HG03342 (cell line): ENCODE results near the gene SPPL2A.
"Not testable (repeated sequence)": the region's sequence is repeated elsewhere in the genome, so short reads cannot be mapped to it uniquely, and the experiment has no call there.

Experiments used
- ATAC-seq: cut with Tn5 transposase; IDR thresholded peaks from one replicate; pipeline ENCODE4 v1.9.1; 2021; ENCODE audit warnings: mild to moderate bottlenecking, moderate library complexity; ENCODE audit not compliant: unreplicated experiment

The SPPL2A gene, protein sequence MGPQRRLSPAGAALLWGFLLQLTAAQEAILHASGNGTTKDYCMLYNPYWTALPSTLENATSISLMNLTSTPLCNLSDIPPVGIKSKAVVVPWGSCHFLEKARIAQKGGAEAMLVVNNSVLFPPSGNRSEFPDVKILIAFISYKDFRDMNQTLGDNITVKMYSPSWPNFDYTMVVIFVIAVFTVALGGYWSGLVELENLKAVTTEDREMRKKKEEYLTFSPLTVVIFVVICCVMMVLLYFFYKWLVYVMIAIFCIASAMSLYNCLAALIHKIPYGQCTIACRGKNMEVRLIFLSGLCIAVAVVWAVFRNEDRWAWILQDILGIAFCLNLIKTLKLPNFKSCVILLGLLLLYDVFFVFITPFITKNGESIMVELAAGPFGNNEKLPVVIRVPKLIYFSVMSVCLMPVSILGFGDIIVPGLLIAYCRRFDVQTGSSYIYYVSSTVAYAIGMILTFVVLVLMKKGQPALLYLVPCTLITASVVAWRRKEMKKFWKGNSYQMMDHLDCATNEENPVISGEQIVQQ

GRCh38 chr15:50765195-50765967, at the start of gene SPPL2A:
Gene SPPL2A, minus strand, starts transcription at chr15:50765706. Its CDS starts 173 bp downstream, at chr15:50765533.
- ATAC-seq, result peak; percentile 81

- ATAC-seq, result no peak
These were observed 49.1 kb upstream of the SPPL2A start for GRCh38 chr15:50814634-50815033.

- ATAC-seq, result no peak
These were observed 48.4 kb upstream of the SPPL2A start for GRCh38 chr15:50813865-50814264.

DNA sequence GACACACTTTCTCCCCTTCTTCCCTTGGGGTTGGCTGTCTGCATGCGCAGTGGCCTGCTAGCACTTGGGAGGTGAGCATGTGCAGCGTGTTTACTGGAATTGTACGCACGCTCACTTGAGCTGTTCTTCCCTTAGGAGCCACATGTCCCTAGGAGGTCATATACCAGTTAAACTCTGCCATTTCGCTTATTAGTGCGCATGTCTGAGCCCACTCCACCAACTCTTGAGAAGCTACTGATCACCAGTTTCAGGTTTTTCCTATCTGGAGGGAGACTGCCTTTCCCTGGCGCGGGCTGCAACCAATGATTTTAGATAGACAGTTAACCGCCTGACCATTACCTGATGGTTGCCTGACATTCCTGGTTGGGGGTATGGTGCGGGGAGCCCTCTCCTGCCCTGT, 47.6 kb upstream of the SPPL2A start:
- no peak for ATAC-seq

- ATAC-seq, result not testable (repeated sequence)
These were observed 46.6 kb upstream of the SPPL2A start for GRCh38 chr15:50812181-50812506.

DNA sequence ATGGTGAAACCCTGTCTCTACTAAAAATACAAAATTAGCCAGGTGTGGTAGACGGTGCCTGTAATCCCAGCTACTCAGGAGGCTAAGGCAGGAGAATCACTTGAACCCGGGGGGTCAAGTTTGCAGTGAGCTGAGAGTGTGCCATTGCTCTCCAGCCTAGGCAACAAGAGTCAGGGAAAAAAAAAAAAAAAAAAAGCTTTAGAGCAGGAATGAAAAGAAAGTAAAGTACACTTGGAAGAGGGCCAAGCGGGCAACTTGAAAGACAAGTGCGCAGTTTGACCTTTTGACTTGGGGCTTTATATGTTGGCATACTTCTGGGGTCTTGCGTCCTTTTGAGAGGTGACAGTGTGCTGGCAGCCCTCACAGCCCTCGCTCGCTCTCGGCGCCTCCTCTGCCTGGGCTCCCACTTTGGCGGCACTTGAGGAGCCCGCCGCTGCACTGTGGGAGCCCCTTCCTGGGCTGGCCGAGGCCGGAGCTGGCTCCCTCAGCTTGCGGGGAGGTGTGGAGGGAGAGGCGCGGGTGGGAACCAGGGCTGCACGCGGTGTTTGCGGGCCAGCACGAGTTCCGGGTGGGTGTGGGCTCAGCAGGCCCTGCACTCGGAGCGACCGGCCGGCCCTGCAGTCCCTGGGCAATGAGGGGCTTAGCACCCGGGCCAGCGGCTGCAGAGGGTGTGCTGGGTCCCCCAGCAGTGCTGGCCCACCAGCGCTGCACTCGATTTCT, 46.1 kb upstream of the SPPL2A start:
- not testable (repeated sequence) for ATAC-seq

DNA sequence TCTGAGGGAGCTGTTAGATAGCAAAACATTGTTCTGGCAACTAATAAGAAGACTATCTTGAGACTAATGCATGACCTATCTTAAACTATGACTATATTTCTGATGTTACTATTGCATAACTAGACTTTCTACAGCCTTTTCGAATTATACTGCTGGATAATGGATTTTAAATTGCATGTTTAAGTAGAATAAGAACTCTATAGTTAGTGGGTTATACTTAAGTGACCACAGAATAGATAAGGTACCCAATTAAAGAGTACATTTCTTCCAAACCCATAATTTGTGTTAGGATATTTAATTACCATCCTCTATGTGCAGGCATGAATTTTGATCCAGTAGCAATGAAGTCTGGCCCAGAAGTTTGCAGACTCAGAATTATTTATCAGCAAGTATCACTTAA, 44.6 kb upstream of the SPPL2A start:
- ATAC-seq, result no peak

DNA sequence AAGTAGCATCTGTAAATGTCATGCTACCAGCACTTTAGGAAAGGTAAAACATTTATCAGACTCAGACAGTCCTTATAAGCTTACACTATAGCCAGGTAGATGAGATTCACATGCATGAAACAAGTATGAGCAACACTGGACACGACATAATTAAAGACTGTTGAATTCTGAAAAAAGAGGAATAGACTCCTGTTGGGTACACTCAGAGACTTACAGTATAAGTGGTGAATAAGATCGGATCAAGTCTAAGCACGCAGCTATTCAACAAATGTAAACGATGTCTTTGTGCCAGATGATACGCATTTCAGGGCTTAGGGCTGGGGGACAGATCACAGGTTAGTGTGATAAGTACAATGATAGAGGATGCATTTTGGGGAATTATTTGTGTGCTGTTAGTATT, 43.2 kb upstream of the SPPL2A start:
- no peak for ATAC-seq

- no peak for ATAC-seq
These were observed 38.1 kb upstream of the SPPL2A start for GRCh38 chr15:50803479-50804180.

- ATAC-seq, result no peak
These were observed 35.2 kb upstream of the SPPL2A start for GRCh38 chr15:50800715-50801114.

DNA sequence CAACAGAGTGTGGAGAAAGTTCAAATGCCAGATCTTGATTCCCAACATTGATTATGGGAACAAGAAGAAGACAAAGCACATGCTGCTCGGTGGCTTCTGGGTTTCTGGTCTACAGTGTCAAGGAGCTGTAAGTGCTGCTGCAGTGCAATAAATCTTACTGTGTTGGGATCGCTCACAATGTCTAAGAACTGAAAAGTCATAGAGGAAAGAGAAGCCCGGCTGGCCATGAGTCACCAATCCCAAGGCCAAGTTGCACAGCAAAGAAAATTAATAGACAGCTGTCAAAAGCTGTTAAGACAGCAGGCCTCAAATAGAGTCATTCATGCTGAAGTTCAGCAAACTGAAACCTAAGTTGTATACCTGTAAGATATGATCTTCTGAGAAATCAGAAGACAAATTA, 33.2 kb upstream of the SPPL2A start:
- no peak for ATAC-seq

DNA sequence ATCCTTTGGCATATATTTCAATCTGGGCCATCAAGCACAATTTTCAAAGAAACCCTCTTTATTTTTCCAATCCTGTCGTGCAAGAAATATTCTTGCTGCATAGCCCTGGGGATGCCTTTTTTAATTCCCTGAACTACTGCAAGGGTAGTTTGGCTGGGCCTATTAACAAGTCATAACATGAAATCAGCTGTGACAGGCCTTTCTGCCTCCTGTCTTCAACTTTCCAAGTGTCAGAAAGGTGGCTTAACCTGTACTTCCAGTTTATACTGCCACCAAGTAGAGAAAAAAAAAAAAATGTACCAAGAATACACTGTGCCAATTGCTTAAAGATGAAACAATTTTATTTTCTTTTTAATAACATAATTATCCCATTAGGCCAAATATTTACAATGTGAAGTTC, 32.4 kb upstream of the SPPL2A start:
- ATAC-seq, result no peak

DNA sequence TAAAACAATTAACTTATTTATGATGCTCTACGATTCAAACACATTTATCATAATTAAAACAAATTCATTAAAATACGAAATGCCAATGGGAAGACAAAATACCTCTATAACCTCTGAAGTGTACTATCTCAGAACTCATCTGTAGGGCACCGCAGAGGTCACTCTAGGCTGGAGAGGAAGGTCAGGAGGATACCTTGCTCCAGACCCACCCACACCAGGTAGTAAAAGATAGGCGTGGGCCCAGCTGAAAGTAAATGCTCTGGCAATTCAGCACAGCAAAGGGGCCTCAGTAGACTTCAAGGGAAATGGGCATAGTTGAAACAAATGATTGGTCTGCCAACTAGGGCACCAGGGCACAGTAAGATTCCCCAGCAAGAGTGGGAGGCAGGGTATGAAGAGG, 26.0 kb upstream of the SPPL2A start:
- ATAC-seq, result no peak

DNA sequence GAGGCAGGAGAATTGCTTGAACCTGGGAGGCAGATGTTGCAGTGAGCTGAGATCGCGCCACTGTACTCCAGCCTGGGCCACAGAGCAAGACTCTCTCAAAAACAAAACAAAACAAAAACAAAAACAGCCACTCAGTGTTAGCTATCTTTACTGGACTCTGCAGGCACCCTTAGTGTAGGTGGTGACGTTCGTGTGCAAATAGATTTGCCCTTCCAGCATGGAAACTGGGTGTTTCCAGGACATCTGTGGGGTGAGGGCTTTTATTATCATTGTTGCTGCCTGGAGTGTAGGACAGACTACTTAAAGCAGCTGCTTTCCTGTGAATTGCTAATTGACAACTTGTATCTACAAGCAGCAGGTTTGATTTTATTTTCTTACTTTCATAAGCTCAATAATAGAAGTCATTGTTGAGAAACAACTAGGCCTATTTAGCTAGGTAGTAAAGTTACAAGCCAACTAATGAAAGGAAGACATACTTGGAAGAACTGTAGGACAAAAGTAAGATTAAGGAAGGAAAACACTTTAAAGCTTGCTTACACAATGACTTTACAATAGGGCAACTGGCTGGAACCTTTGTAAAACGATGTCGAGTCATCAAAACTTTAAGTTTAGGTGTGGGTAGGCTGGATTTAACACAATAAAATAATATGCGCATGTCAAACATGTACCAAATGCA, 25.4 kb upstream of the SPPL2A start:
- no peak for ATAC-seq

GRCh38 chr15:50786871-50787270, 21.4 kb upstream of the SPPL2A start:
- no peak for ATAC-seq

- ATAC-seq, result no peak
These were observed 20.9 kb upstream of the SPPL2A start for GRCh38 chr15:50786438-50786837.

DNA sequence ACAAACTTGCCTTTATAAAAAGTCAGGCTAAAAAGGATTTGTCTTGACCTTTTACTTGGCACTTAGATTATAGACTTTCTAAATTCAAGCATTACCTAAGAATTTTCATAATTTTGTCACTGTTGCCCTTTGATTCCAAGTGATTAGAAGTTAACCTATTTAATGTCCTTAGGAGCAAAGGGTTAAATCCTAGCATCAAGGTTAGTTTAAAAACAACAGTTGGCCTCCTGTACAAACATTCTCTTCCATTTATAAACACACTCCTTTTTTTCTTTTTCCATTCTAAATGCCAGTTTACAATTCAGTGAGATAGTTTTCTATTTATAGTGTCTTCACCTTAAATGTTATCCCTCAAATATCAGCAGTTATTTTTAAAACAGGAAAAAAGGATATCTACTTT, 18.4 kb upstream of the SPPL2A start:
- ATAC-seq, result no peak

- no peak for ATAC-seq
These were observed 17.9 kb upstream of the SPPL2A start for GRCh38 chr15:50783411-50783810.

DNA sequence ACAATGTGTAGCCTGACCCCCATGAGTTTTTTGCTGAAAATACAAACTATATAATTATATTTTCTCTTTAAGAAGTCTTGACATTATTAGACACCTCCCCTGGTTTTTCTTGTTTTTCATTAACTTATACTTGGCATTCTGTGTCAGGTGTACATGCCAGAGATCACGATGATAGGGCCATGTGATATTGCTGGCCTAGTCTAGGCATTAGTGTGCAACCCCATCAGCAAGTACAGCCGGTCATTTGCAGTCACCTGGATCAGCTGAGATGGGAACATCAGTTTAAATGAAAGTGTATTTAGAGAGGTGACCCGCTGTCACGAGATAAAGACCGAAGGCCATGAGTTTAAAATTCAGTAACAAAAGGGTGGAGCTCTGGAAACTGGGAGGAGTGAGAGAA, 12.6 kb upstream of the SPPL2A start:
- no peak for ATAC-seq

- ATAC-seq, result no peak
These were observed 11.5 kb upstream of the SPPL2A start for GRCh38 chr15:50777042-50777441.
